RWPE1 (cell line): ENCODE data around the gene LRRK2.

Experiments
- CTCF ChIA-PET: fragments of 350-600 bp; sonication (Branson Sonifier 250); formaldehyde crosslinking; extraction: SDS; loops from one replicate; lab custom pipeline; 2021; lab: Yijun Ruan, JAX
- POLR2A ChIA-PET: fragments of 400-600 bp; formaldehyde crosslinking; extraction: SDS; loops from one replicate; lab custom pipeline; 2020; ENCODE audit warnings: antibody characterized with exemption; ENCODE audit not compliant: low non-redundant PET; lab: Yijun Ruan, JAX
- DNase-seq: peaks from one replicate; pipeline ENCODE4 v3.0.0; 2012; ENCODE audit warnings: low spot score
- H3K27ac ChIP-seq: fragments of 450-650 bp; 2 replicates; pipeline ENCODE4 v1.5.1; 2017
- TF ChIP-seq, protein P1 (sequence below): fragments of 450-650 bp; conservative IDR thresholded peaks from 2 replicates; pipeline ENCODE4 v1.5.1; 2017; ENCODE audit warnings: low read depth, mild to moderate bottlenecking

Gene LRRK2

DNA sequence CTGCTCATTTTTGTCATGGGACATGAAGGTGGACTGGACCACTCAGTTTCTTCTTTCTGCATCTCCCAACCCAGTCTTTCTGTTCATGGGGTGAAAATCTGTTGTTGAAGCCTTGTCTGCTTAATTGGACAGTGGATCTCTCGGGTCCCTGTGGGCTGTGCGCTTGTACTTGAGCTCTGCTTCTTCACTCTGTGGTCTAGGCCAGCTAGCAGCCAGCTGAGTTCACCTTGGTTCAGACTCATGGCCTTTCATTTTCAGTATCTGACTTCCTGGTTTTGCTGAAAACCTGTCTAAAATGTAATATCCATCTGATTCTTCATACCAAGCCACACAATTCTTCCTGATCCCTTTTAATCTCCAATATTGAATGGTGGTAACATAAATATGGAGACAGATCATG is 117.2 kb downstream of the LRRK2 start:
- CTCF ChIA-PET, result no interaction called here

DNA sequence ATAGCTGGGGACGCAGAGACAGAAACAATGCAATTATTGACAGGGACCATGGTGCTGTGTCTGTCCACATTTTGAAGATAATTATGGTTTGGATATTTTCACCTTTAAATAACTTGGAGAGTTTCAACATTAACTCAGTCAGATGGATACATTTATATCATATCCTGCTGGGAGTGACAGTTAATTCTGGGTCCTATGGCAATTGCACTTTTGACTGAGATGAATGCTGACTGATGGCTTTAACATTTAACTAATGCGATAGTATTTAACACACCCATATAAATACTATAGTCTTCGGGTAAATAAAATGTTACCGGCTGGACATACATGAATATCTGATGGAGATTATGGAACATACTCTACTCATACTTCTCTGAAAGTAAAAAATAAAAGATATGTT is 118.3 kb downstream of the LRRK2 start:
- DNase-seq, result no peak
- ChIA-PET POLR2A (no interaction called here), CTCF (no interaction called here)
- H3K27ac ChIP-seq, result no peak overlapping the region
- TF ChIP-seq, protein P1, sequence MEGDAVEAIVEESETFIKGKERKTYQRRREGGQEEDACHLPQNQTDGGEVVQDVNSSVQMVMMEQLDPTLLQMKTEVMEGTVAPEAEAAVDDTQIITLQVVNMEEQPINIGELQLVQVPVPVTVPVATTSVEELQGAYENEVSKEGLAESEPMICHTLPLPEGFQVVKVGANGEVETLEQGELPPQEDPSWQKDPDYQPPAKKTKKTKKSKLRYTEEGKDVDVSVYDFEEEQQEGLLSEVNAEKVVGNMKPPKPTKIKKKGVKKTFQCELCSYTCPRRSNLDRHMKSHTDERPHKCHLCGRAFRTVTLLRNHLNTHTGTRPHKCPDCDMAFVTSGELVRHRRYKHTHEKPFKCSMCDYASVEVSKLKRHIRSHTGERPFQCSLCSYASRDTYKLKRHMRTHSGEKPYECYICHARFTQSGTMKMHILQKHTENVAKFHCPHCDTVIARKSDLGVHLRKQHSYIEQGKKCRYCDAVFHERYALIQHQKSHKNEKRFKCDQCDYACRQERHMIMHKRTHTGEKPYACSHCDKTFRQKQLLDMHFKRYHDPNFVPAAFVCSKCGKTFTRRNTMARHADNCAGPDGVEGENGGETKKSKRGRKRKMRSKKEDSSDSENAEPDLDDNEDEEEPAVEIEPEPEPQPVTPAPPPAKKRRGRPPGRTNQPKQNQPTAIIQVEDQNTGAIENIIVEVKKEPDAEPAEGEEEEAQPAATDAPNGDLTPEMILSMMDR, result no peak

More for the DNA sequence above, 117.2 kb downstream of the LRRK2 start:
- TF ChIP-seq, protein P1, result no peak
- DNase-seq, result no peak
- POLR2A ChIA-PET, result no interaction called here
- no peak overlapping the region for H3K27ac ChIP-seq

DNA sequence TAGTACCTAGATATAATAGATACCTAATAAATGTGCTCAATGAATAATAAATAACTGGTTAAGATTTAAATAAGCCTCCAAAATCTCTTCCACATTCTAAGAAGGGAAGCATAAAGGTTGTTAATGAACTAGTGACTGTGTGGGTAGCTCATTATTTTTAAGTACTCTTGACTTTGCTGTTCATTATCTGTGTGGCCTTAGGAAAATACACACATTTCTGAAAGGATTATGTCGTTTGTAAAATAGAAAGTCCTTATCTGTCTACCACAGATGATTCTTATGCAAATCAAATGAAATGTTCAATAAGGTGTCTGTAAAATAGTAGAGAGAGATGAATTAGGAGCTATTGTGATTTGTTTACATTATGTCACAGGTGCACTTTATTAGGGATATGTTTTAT is 119.5 kb downstream of the LRRK2 start:
- ChIA-PET POLR2A (no interaction called here), CTCF (interaction anchor here (0.7 kb wide), 1 partner anchor 603 kb away, joined by 3 read pairs; no protein-coding TSS in a partner anchor)
- TF ChIP-seq, protein P1, result no peak
- H3K27ac ChIP-seq, result no peak overlapping the region
- DNase-seq, result no peak

DNA sequence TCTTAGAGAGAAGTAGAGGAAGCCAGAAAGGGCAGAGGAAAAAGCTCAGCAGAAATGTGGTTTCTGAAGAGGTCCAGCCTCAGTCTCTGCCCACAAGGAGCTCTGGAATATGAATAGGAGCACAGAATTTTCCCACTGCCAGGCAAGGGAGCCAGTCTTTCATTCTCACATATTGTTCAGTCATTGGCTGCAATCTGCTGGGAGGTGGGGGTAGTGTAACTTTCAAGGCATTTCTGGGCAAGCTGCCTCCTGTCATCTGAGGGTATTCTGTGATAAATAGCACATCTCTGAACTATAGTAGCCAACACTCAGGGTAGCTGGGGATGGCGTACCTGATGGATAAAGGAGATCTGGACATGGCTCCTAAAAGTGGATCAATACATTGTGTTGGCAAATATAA is 127.2 kb downstream of the LRRK2 start:
- ChIA-PET POLR2A (no interaction called here), CTCF (no interaction called here)
- DNase-seq, result no peak
- H3K27ac ChIP-seq, result no peak overlapping the region
- TF ChIP-seq, protein P1, result no peak

DNA sequence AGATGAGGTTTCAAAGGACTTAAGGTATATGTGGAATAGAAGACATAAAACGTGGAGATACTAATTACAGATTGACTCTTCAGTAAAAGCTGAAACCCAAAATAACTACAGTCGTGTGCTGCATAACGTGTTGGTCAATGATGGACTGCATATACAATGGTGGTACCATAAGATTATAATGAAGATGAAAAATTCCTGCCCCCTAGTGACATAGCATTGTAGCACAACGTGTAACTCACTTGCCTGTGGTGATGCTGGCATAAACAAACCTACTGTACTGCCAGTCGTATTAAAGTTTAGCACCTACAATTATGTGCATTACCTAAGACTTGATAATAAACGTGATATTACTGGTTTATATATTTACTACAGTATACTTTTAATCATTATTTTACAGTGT is 150.3 kb downstream of the LRRK2 start:
- H3K27ac ChIP-seq, result no peak overlapping the region
- POLR2A ChIA-PET, result no interaction called here
- TF ChIP-seq, protein P1, result no peak
- CTCF ChIA-PET, result no interaction called here
- DNase-seq, result no peak

DNA sequence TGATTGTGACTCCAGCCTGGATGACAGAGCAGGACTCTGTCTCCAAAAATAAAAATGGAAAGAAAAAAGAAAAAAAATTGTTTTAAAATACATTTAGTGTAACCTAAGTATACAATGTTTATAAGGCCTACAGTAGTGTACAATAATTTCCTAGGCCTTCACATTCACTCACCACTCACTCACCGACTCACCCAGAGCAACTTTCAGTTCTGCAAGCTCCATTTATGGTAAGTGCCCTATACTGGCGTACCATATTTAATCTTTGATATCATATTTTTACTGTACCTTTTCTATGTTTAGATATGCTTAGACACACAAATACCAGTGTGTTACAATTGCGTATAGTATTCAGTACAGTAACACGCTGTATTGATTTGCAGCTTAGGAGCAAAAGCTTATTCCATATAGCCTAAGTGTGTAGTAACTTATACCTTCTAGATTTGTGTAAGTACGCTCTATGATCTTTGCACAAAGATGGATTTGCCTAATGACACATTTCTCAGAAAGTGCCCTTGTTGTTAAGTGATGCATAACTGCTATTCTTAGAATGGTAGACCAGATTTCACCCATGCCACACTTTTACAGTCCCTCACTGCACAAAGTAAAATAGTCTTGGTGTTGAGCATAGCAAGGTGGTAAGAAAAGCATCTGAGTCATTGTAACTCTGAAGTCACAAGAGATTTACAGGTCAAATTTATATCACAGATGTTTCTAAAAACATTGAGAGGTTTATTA is 151.9 kb downstream of the LRRK2 start:
- DNase-seq, result no peak
- TF ChIP-seq, protein P1, result no peak
- H3K27ac ChIP-seq, result no peak overlapping the region
- CTCF ChIA-PET, result interaction anchor here (0.7 kb wide), 1 partner anchor 163 kb away, joined by 3 read pairs; no protein-coding TSS in a partner anchor
- POLR2A ChIA-PET, result no interaction called here
